Measurements from ENCODE around the gene HDLBP. TPM values are rescaled to one million over a fixed set of nuclear protein-coding genes. Genes with fewer than 3 reads are reported as not detected.

The HDLBP gene
- polyA plus RNA-seq, 3 donors, result 50.4 to 73.1 (median 69.9) TPM

DNA sequence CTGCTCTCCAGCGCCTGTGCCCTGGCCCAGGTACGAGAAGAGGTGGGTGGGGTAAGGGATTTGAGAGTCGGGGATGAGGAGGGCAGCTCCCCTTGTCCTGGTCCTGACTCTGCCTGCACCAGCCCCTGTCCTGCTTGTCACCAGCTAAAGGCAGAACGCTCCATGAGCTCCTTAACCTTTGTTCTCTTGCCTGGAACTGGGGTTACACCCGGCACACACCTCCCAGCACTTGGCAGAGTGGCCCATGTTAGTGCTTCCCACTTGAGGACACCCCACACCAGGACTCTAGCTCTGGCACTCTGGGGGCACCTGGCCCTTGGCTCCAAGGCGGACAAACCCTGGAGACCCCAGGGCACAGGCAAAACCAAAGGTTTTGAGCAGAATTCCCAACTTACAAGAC is 107.8 kb downstream of the HDLBP start:
- Histone ChIP-seq H3K4me3 (replicated peaks in 1 of 3; ENCODE audit: low read depth in 2 of 3, low read length in 3 of 3) (no peak overlapping the region), H4K20me1 (ENCODE audit: insufficient read depth, low read length) (no peaks in the 10 kb centered on the region), H3K36me3 (replicated peaks in 1 of 2; ENCODE audit: control insufficient read depth in 1 of 2, insufficient read depth in 2 of 2, low read length in 2 of 2) (no peaks in the 10 kb centered on the region), H3K79me2 (ENCODE audit: insufficient read depth, low read length) (no peaks in the 10 kb centered on the region), H3K4me2 (replicated peaks; ENCODE audit: extremely low read depth, low read length, poor library complexity, severe bottlenecking) (no peak overlapping the region), H3K4me1 (ENCODE audit: control insufficient read depth in 1 of 2, insufficient read depth in 2 of 2, low read length in 2 of 2) (no peaks in the 10 kb centered on the region), H3K9me3 (replicated peaks in 1 of 2; ENCODE audit: control insufficient read depth in 1 of 2, insufficient read depth in 1 of 2, low read length in 2 of 2) (no peaks in the 10 kb centered on the region), H3K27me3 (ENCODE audit: control insufficient read depth in 2 of 2, insufficient read depth in 2 of 2, low read length in 2 of 2) (no peaks in the 10 kb centered on the region), H3K27ac (ENCODE audit: low read depth in 1 of 2, low read length in 2 of 2) (no peak overlapping the region), H2AFZ (ENCODE audit: insufficient read depth, low read depth, low read length, poor library complexity, severe bottlenecking) (no peak overlapping the region), H3K9ac (ENCODE audit: insufficient read depth, low read length, poor library complexity, severe bottlenecking) (no peak overlapping the region)
- no peak overlapping the region for H3K27ac Mint-ChIP-seq
- DNase-seq, result no peak
- H3K27me3 Mint-ChIP-seq (ENCODE audit: low read depth in 3 of 3), result peaks cover 2 to 6% (median 3%) of the 10 kb centered on the region in 3 donors
- no peak overlapping the region for H3K4me3 Mint-ChIP-seq
- no peaks in the 10 kb centered on the region for H3K36me3 Mint-ChIP-seq
- no peaks in the 10 kb centered on the region for H3K4me1 Mint-ChIP-seq
- intact Hi-C loops (cut with micrococcal nuclease), result no loop called here
- WGBS (ENCODE audit: insufficient coverage), result 83% methylated on average over 5 of the region's 6 CpGs
- H3K9me3 Mint-ChIP-seq, result peaks cover 0 to 1% (median 0%) of the 10 kb centered on the region in 7 donors
- TF ChIP-seq, protein P1, sequence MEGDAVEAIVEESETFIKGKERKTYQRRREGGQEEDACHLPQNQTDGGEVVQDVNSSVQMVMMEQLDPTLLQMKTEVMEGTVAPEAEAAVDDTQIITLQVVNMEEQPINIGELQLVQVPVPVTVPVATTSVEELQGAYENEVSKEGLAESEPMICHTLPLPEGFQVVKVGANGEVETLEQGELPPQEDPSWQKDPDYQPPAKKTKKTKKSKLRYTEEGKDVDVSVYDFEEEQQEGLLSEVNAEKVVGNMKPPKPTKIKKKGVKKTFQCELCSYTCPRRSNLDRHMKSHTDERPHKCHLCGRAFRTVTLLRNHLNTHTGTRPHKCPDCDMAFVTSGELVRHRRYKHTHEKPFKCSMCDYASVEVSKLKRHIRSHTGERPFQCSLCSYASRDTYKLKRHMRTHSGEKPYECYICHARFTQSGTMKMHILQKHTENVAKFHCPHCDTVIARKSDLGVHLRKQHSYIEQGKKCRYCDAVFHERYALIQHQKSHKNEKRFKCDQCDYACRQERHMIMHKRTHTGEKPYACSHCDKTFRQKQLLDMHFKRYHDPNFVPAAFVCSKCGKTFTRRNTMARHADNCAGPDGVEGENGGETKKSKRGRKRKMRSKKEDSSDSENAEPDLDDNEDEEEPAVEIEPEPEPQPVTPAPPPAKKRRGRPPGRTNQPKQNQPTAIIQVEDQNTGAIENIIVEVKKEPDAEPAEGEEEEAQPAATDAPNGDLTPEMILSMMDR (IDR thresholded peaks at IDR 0.05), result no peak

DNA sequence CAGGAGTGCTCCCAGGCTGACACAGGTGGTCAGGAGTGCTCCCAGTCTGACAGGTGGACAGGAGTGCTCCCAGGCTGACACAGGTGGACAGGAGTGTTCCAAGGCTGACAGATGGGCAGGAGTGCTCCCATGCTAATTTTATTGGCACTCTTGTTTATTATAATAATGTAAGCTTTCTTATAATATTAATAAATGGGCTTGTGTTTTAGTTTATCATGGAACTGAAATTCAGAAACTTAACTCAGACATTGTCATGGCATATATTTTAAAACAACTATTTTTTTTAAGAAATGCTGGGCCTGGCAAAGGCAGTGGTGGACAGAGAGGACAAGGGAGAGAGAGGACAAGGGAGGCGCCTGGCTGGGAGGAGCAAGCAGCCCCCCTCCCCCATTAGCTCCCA is 108.3 kb downstream of the HDLBP start:
- H3K27ac Mint-ChIP-seq, result no peak overlapping the region
- Histone ChIP-seq H3K27ac (ENCODE audit: low read depth in 1 of 2, low read length in 2 of 2) (no peak overlapping the region), H3K4me3 (replicated peaks in 1 of 3; ENCODE audit: low read depth in 2 of 3, low read length in 3 of 3) (no peak overlapping the region), H3K79me2 (ENCODE audit: insufficient read depth, low read length) (no peaks in the 10 kb centered on the region), H3K9me3 (replicated peaks in 1 of 2; ENCODE audit: control insufficient read depth in 1 of 2, insufficient read depth in 1 of 2, low read length in 2 of 2) (no peaks in the 10 kb centered on the region), H3K36me3 (replicated peaks in 1 of 2; ENCODE audit: control insufficient read depth in 1 of 2, insufficient read depth in 2 of 2, low read length in 2 of 2) (no peaks in the 10 kb centered on the region), H3K9ac (ENCODE audit: insufficient read depth, low read length, poor library complexity, severe bottlenecking) (no peak overlapping the region), H3K4me2 (replicated peaks; ENCODE audit: extremely low read depth, low read length, poor library complexity, severe bottlenecking) (no peak overlapping the region), H4K20me1 (ENCODE audit: insufficient read depth, low read length) (no peaks in the 10 kb centered on the region), H3K27me3 (ENCODE audit: control insufficient read depth in 2 of 2, insufficient read depth in 2 of 2, low read length in 2 of 2) (no peaks in the 10 kb centered on the region), H2AFZ (ENCODE audit: insufficient read depth, low read depth, low read length, poor library complexity, severe bottlenecking) (no peak overlapping the region), H3K4me1 (ENCODE audit: control insufficient read depth in 1 of 2, insufficient read depth in 2 of 2, low read length in 2 of 2) (no peaks in the 10 kb centered on the region)
- TF ChIP-seq, protein P1 (IDR thresholded peaks at IDR 0.05), result no peak
- intact Hi-C loops (cut with micrococcal nuclease), result no loop called here
- H3K9me3 Mint-ChIP-seq, result peaks cover 0 to 1% (median 0%) of the 10 kb centered on the region in 7 donors
- H3K36me3 Mint-ChIP-seq, result no peaks in the 10 kb centered on the region
- H3K4me3 Mint-ChIP-seq, result no peak overlapping the region
- peaks cover 2 to 4% (median 3%) of the 10 kb centered on the region in 3 donors for H3K27me3 Mint-ChIP-seq (ENCODE audit: low read depth in 3 of 3)
- H3K4me1 Mint-ChIP-seq, result no peaks in the 10 kb centered on the region
- no peak for DNase-seq
- WGBS (ENCODE audit: insufficient coverage), result no CpG with 5 or more reads among the region's 1 CpG
